Cardiac septum (tissue), 1 donor: ENCODE data around the gene C4B. TPM values are rescaled to one million over a fixed set of nuclear protein-coding genes. Genes with fewer than 3 reads are reported as not detected.
A peak's percentile ranks its signal among the peaks of the same experiment; 100 is the strongest.
"Not testable (repeated sequence)": the region's sequence is repeated elsewhere in the genome, so short reads cannot be mapped to it uniquely, and the experiment has no call there.

Source experiments
- DNase-seq: peaks from one replicate; pipeline ENCODE4 v3.0.0-alpha.2; 2020; ENCODE audit warnings: low spot score
- intact Hi-C: fragments of 100-400 bp; cut with DNase I; formaldehyde crosslinking; loops from one replicate; pipeline ENCODE4 v1.14.0; 2022
- total RNA-seq: library from RNA; stranded (reverse); fragmentation: NEBNext Ultra II Directional; extraction: Animal tissue kit (Norgen Biotek cat#: 25700); gene quantifications from one replicate; pipeline ENCODE4 v1.2.1, GENCODE V29; 2021
- donor health status: DM: no; HTN: no; CAD: no.

C4B gene
- total RNA-seq, 1 donor from 2014 or later, result 92.4 TPM

DNA sequence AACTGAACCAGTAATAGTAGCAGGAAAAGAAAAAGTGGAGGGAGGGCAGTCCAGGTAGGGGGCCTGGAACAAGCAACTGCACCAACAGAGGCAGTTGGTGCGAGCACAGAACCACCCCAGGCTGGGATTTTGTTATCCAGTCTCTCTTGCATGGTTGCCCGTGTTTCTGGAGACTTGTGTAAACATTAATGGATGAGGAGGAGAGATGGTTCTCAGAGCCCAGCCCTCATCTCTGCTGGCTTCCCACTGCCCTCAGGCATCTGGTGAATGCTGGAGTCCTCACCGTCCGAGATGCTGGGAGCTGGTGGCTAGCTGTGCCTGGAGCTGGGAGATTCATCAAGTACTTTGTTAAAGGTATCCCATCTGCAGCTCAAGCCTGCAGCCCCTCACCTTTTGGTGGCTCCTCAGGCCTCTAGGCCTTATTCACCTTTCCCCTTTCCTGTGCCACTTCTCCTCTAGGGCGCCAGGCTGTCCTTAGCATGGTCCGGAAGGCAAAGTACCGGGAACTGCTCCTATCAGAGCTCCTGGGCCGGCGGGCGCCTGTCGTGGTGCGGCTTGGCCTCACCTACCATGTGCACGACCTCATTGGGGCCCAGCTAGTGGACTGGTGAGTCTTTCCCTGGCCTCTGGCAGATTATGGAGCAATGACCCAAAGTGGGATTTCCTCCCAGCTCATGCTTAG, 34.3 kb upstream of the C4B start:
- DNase-seq, intact Hi-C loops: not testable (repeated sequence)

DNA sequence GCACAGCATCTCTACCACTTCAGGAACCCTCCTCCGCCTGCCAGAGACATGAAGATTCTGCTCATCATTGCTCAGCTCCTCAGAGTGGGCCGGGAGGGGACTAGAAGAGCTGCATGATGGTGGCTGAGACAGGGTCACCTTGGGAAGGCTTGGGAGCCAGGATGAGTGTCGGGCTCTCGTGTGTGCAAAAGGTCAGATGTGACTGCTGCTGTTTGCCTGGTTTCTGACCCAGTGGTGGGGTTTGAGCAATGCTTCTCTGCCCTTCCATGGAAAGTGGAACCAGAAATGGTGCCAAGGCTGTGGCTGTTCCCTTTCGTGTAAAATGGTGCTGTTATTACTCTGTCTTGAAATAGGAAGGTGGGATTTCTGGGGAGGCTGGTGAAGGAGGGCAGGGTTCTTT, 33.6 kb upstream of the C4B start:
- DNase-seq, intact Hi-C loops: not testable (repeated sequence)

GRCh38 chr6:31981744-31982143, 32.9 kb upstream of the C4B start, which contains the start of gene C4A:
C4A (plus strand) TSS chr6:31982057; CDS start chr6:31982108, 51 bp downstream.
- intact Hi-C loops, DNase-seq: not testable (repeated sequence)

DNA sequence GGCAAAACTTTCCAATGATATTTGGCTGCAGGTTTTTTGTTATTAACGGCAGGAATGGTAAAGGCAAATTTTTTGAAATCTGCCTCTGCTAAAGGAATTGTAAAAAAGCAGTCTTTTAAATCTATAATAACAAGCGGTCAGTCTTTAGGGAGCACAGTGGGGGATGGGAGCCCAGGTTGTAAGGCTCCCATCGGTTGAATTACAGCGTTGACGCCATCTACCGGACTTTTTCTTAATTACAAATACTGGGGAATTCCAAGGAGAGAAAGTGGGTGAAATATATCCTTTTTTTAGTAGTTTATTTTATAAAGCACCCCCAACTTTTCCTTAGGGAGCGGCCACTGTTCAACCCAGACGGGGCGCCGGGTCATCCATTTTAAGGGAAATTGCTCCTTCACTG, 25.2 kb upstream of the C4B start:
- intact Hi-C loops, DNase-seq: not testable (repeated sequence)

- DNase-seq, intact Hi-C loops: not testable (repeated sequence)
Observed at GRCh38 chr6:31994421-31994820, 20.2 kb upstream of the C4B start.

- intact Hi-C loops, DNase-seq: not testable (repeated sequence)
Observed at GRCh38 chr6:31996385-31996784, 18.2 kb upstream of the C4B start.

- intact Hi-C loops, DNase-seq: not testable (repeated sequence)
Observed at GRCh38 chr6:32002546-32003268, 11.9 kb upstream of the C4B start.

- DNase-seq, intact Hi-C loops: not testable (repeated sequence)
Observed at GRCh38 chr6:32003301-32003700, 11.3 kb upstream of the C4B start.

- intact Hi-C loops, result not testable (repeated sequence)
- DNase-seq, result peak; percentile 31
Observed at GRCh38 chr6:32004393-32004792, 10.2 kb upstream of the C4B start.

- intact Hi-C loops, result not testable (repeated sequence)
- DNase-seq, result peak; percentile 5
Observed at GRCh38 chr6:32004864-32005537, 9.6 kb upstream of the C4B start.

DNA sequence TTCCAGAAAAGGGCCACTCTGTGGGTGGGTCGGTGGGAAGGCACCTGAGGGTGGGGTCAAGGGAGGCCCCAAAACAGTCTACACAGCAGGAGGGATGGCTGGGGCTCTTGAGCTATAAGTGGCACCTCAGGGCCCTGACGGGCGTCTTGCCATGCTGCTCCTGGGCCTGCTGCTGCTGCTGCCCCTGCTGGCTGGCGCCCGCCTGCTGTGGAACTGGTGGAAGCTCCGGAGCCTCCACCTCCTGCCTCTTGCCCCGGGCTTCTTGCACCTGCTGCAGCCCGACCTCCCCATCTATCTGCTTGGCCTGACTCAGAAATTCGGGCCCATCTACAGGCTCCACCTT, 9.1 kb upstream of the C4B start:
- intact Hi-C loops, result not testable (repeated sequence)
- peak; percentile 69 for DNase-seq

DNA sequence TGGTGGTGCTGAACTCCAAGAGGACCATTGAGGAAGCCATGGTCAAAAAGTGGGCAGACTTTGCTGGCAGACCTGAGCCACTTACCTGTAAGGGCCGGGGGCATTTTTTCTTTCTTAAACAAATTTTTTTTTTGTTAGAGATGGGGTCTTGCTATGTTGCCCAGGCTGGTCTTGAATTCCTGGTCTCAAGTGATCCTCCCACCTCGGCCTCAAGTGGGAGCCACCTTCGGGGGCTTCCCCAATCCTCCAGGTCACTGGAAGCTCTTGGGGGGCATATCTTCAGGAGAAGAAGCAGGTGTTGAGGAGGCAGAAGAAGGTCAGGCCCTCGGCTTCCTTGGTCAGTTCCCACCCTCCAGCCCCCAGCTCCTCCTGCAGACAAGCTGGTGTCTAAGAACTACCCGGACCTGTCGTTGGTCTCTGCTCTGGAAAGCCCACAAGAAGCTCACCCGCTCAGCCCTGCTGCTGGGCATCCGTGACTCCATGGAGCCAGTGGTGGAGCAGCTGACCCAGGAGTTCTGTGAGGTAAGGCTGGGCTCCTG, 8.5 kb upstream of the C4B start:
- DNase-seq, result peak; percentile 58
- intact Hi-C loops, result not testable (repeated sequence)

- intact Hi-C loops, result not testable (repeated sequence)
- peak; percentile 39 for DNase-seq
Observed at GRCh38 chr6:32007086-32007485, 7.5 kb upstream of the C4B start.

GRCh38 chr6:32008037-32008436, 6.6 kb upstream of the C4B start:
- intact Hi-C loops, DNase-seq: not testable (repeated sequence)

GRCh38 chr6:32008616-32009015, 6.0 kb upstream of the C4B start:
- peak; percentile 57 for DNase-seq
- intact Hi-C loops, result not testable (repeated sequence)

- intact Hi-C loops, DNase-seq: not testable (repeated sequence)
Observed at GRCh38 chr6:32009537-32009936, 5.1 kb upstream of the C4B start.

DNA sequence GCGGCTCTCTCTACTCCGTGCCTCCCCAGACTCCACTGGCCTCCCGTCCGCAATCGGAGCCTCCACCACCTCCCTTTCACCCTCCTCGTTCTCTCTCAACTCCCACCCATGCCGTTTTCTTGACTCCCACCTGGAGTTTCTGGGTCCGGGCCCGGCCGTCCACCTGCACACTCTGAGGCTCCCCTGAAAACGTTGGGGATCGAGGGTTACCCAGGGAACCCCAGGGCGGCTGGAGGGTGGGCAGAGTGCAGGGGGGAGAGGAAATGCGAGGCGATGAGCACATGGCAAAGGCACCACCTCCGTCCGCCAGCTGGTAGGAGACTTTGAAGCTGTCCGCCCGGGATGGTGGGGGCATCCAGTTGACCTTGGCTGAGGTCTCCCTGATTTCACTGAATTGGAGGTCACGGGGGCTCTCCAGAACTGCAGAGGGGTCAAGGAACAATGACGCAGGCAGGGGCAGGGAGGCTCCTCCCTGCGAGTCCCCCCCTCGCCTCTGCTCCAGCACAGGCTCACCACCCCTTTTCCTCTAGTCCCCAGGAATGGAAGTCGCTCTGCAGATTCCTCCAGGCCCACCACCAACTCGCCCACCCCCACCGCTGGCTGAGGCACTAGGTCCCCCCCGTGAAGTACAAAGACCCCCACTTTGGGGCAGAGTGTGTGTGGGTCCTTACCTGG, 3.6 kb upstream of the C4B start:
- intact Hi-C loops, result not testable (repeated sequence)
- DNase-seq, result peak; percentile 38

DNA sequence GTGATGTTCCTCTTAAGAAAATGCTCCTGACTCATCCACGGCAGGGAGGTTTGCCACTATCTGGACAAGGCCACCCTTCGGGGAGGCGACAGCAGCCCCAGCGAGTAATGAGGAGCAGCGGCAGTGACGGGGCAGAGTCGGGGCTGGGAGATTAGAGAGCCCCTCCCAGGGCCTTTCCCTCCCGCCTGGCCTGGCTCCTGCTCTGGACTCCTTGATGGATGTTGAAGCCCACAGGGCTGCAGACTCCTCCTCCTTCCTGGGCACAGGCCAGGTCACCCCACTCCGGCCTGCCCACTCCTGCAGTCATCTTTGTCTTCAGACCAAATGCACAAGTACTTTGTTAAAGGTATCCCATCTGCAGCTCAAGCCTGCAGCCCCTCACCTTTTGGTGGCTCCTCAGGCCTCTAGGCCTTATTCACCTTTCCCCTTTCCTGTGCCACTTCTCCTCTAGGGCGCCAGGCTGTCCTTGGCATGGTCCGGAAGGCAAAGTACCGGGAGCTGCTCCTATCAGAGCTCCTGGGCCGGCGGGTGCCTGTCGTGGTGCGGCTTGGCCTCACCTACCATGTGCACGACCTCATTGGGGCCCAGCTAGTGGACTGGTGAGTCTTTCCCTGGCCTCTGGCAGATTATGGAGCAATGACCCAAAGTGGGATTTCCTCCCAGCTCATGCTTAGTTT, 1.5 kb upstream of the C4B start:
- DNase-seq, result peak; percentile 66

DNA sequence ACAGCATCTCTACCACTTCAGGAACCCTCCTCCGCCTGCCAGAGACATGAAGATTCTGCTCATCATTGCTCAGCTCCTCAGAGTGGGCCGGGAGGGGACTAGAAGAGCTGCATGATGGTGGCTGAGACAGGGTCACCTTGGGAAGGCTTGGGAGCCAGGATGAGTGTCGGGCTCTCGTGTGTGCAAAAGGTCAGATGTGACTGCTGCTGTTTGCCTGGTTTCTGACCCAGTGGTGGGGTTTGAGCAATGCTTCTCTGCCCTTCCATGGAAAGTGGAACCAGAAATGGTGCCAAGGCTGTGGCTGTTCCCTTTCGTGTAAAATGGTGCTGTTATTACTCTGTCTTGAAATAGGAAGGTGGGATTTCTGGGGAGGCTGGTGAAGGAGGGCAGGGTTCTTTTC, 857 bp upstream of the C4B start:
- intact Hi-C loops, DNase-seq: not testable (repeated sequence)

More for the DNA sequence above, 1.5 kb upstream of the C4B start:
- intact Hi-C loops, result not testable (repeated sequence)
